Colonic mucosa (tissue), 4 donors: Measurements from ENCODE around the gene FBXW2. TPM values are rescaled to one million over a fixed set of nuclear protein-coding genes. Genes with fewer than 3 reads are reported as not detected.

Experiments
- DNase-seq: peaks from one replicate; pipeline ENCODE4 v3.0.0-alpha.2; 2020
- H3K27ac ChIP-seq: fragments of 200-600 bp; one replicate; pipeline ENCODE4 v1.8.0; 2021
- H3K27me3 ChIP-seq: fragments of 200-600 bp; one replicate; pipeline ENCODE4 v1.8.0; 2021
- H3K36me3 ChIP-seq: fragments of 200-600 bp; one replicate; pipeline ENCODE4 v1.8.0; 2021
- H3K4me1 ChIP-seq: fragments of 200-600 bp; one replicate; pipeline ENCODE4 v1.8.0; 2021; ENCODE audit warnings: mild to moderate bottlenecking
- H3K4me3 ChIP-seq: fragments of 200-600 bp; one replicate; pipeline ENCODE4 v1.8.0; 2021
- H3K9ac ChIP-seq, 2 donors: one replicate each; pipeline ENCODE4 v1.7.0; 2013; ENCODE audit warnings: control low read depth in 2 of 2, low read depth in 2 of 2, low read length in 2 of 2
- H3K9me3 ChIP-seq: fragments of 200-600 bp; one replicate; pipeline ENCODE4 v1.8.0; 2021
- CTCF ChIP-seq: fragments of 200-600 bp; IDR thresholded peaks from one replicate; pipeline ENCODE4 v1.8.0; 2022; ENCODE audit warnings: antibody characterized with exemption, mild to moderate bottlenecking
- intact Hi-C: fragments of 100-400 bp; cut with DNase I; formaldehyde crosslinking; loops from one replicate; pipeline ENCODE4 v1.14.1; 2022
- total RNA-seq, 2 donors: library from RNA; stranded (reverse); fragmentation: NEBNext Ultra II Directional in 1 of 2; extraction: Animal tissue kit (Norgen Biotek cat#: 25700) in 1 of 2; gene quantifications; one replicate each; pipeline ENCODE4 v1.2.1, GENCODE V29; 2021
- donor health status: healthy.
- donor health status: DM: no; HTN: no; CAD: no.
- donor health status: DM: no; HTN: no; CAD: no.

Gene FBXW2
- total RNA-seq, 2 donors from 2014 or later: 52.1 to 53.5 TPM

GRCh38 chr9:120777229-120777628 lies 16.0 kb downstream of the FBXW2 start:
- no peak overlapping the region for H3K9ac ChIP-seq
- no peak for DNase-seq
- no peak overlapping the region for H3K27ac ChIP-seq
- H3K4me1 ChIP-seq: no peaks in the 10 kb centered on the region
- no peak for TF ChIP-seq CTCF
- intact Hi-C loops: no loop called here
- no peaks in the 10 kb centered on the region for H3K27me3 ChIP-seq
- H3K4me3 ChIP-seq: no peak overlapping the region
- H3K9me3 ChIP-seq: no peaks in the 10 kb centered on the region
- H3K36me3 ChIP-seq: no peaks in the 10 kb centered on the region

GRCh38 chr9:120776788-120777187 lies 16.4 kb downstream of the FBXW2 start:
- Histone ChIP-seq H3K36me3 (no peaks in the 10 kb centered on the region), H3K9ac (no peak overlapping the region), H3K9me3 (no peaks in the 10 kb centered on the region), H3K4me1 (no peaks in the 10 kb centered on the region), H3K27me3 (no peaks in the 10 kb centered on the region), H3K27ac (no peak overlapping the region), H3K4me3 (no peak overlapping the region)
- no peak for DNase-seq
- intact Hi-C loops: no loop called here
- TF ChIP-seq CTCF: no peak

- Histone ChIP-seq H3K36me3 (no peaks in the 10 kb centered on the region), H3K27me3 (no peaks in the 10 kb centered on the region), H3K4me3 (no peak overlapping the region), H3K4me1 (no peaks in the 10 kb centered on the region), H3K9ac (no peak overlapping the region), H3K27ac (no peak overlapping the region), H3K9me3 (no peaks in the 10 kb centered on the region)
- TF ChIP-seq CTCF: no peak
- intact Hi-C loops: no loop called here
- DNase-seq: no peak
Measured at GRCh38 chr9:120775859-120776258, 17.4 kb downstream of the FBXW2 start.

- no peaks in the 10 kb centered on the region for H3K36me3 ChIP-seq
- no peak for TF ChIP-seq CTCF
- no peaks in the 10 kb centered on the region for H3K4me1 ChIP-seq
- intact Hi-C loops: loop anchor here (5.0 kb wide), 1 partner anchor 163 kb away; no protein-coding TSS in a partner anchor
- no peak for DNase-seq
- no peaks in the 10 kb centered on the region for H3K27me3 ChIP-seq
- H3K4me3 ChIP-seq: no peak overlapping the region
- H3K27ac ChIP-seq: no peak overlapping the region
- H3K9me3 ChIP-seq: no peaks in the 10 kb centered on the region
- no peak overlapping the region for H3K9ac ChIP-seq
Measured at GRCh38 chr9:120774719-120775118, 18.5 kb downstream of the FBXW2 start.

- no peak overlapping the region for H3K27ac ChIP-seq
- DNase-seq: no peak
- H3K4me3 ChIP-seq: no peak overlapping the region
- H3K36me3 ChIP-seq: no peaks in the 10 kb centered on the region
- no peaks in the 10 kb centered on the region for H3K9me3 ChIP-seq
- no peaks in the 10 kb centered on the region for H3K27me3 ChIP-seq
- no peak overlapping the region for H3K9ac ChIP-seq
- TF ChIP-seq CTCF: no peak
- H3K4me1 ChIP-seq: no peaks in the 10 kb centered on the region
- intact Hi-C loops: loop anchor here (5.0 kb wide), 1 partner anchor 164 kb away; no protein-coding TSS in a partner anchor
Measured at GRCh38 chr9:120773256-120773655, 20.0 kb downstream of the FBXW2 start.
